Peyer's patch (tissue), 4 donors: ENCODE data around the gene ZBTB20. TPM values are rescaled to one million over a fixed set of nuclear protein-coding genes. Genes with fewer than 3 reads are reported as not detected.

Source experiments
- DNase-seq, 3 donors: peaks; one replicate each; pipeline ENCODE4 v3.0.0-alpha.2; 2017 to 2019
- H3K27ac ChIP-seq, 4 donors: fragments of 200-600 bp; sonication (generic); one replicate each; pipeline ENCODE4 v1.5.1; 2016 to 2019
- H3K27me3 ChIP-seq, 2 donors: fragments of 200-600 bp; sonication (generic); one replicate each; pipeline ENCODE4 v1.5.1; 2019
- H3K36me3 ChIP-seq, 3 donors: fragments of 200-600 bp; sonication (generic); one replicate each; pipeline ENCODE4 v1.5.1; 2016 to 2019
- H3K4me1 ChIP-seq, 4 donors: fragments of 200-600 bp; sonication (generic); one replicate each; pipeline ENCODE4 v1.5.1; 2016 to 2019
- H3K4me3 ChIP-seq, 4 donors: fragments of 200-600 bp; sonication (generic); 1 replicate in 3 of 4; 2 replicates in 1 of 4; pipeline ENCODE4 v1.5.1; 2016 to 2019; ENCODE audit warnings: mild to moderate bottlenecking in 1 of 4
- H3K9me3 ChIP-seq, 4 donors: fragments of 200-600 bp; sonication (generic); one replicate each; pipeline ENCODE4 v1.5.1; 2016 to 2019; ENCODE audit warnings: mild to moderate bottlenecking in 1 of 4
- CTCF ChIP-seq, 6 experiments: fragments of 450-650 bp in 4 of 6; fragments of 200-600 bp in 2 of 6; sonication (generic) in 1 of 6; IDR thresholded peaks; one replicate each; pipeline ENCODE4 v1.5.1; 2017 to 2019; ENCODE audit warnings: antibody characterized with exemption in 6 of 6, mild to moderate bottlenecking in 3 of 6, moderate library complexity in 1 of 6
- POLR2A ChIP-seq, 2 donors: fragments of 450-650 bp; IDR thresholded peaks; one replicate each; pipeline ENCODE4 v1.5.1; 2017; ENCODE audit warnings: antibody characterized with exemption in 2 of 2, mild to moderate bottlenecking in 2 of 2, moderate library complexity in 2 of 2
- total RNA-seq, 4 donors: library from RNA; depleted of rRNA; stranded (reverse); fragments of >200 nt; gene quantifications; one replicate each; pipeline ENCODE4 v1.1.0, GENCODE V29; 2016

The ZBTB20 gene
- total RNA-seq, 4 donors from 2014 or later = 19.6 to 135 (median 57.2) TPM

- TF ChIP-seq CTCF (IDR thresholded peaks at IDR 0.05) = no peak
- TF ChIP-seq POLR2A (IDR thresholded peaks at IDR 0.05) = no peak
- no peak overlapping the region for H3K27ac ChIP-seq
- no peak overlapping the region for H3K4me3 ChIP-seq
- DNase-seq = no peak
- H3K27me3 ChIP-seq = no peaks in the 10 kb centered on the region
- H3K36me3 ChIP-seq = no peaks in the 10 kb centered on the region
- H3K9me3 ChIP-seq = no peaks in the 10 kb centered on the region
- no peaks in the 10 kb centered on the region for H3K4me1 ChIP-seq
Measured at GRCh38 chr3:114496874-114497273, 650.2 kb downstream of the ZBTB20 start.

- TF ChIP-seq POLR2A (IDR thresholded peaks at IDR 0.05) (no peak), CTCF (IDR thresholded peaks at IDR 0.05) (no peak)
- no peaks in the 10 kb centered on the region for H3K4me1 ChIP-seq
- H3K9me3 ChIP-seq = no peaks in the 10 kb centered on the region
- DNase-seq = no peak
- H3K36me3 ChIP-seq = no peaks in the 10 kb centered on the region
- no peak overlapping the region for H3K4me3 ChIP-seq
- no peak overlapping the region for H3K27ac ChIP-seq
- H3K27me3 ChIP-seq = no peaks in the 10 kb centered on the region
Measured at GRCh38 chr3:114496466-114496865, 650.6 kb downstream of the ZBTB20 start.

GRCh38 chr3:114496021-114496434 is 651.1 kb downstream of the ZBTB20 start:
- Histone ChIP-seq H3K27me3 (no peaks in the 10 kb centered on the region), H3K4me1 (no peaks in the 10 kb centered on the region), H3K9me3 (no peaks in the 10 kb centered on the region), H3K36me3 (no peaks in the 10 kb centered on the region), H3K4me3 (no peak overlapping the region), H3K27ac (no peak overlapping the region)
- TF ChIP-seq CTCF (IDR thresholded peaks at IDR 0.05) (no peak), POLR2A (IDR thresholded peaks at IDR 0.05) (no peak)
- no peak for DNase-seq

GRCh38 chr3:114494498-114494897 is 652.6 kb downstream of the ZBTB20 start:
- Histone ChIP-seq H3K27me3 (no peaks in the 10 kb centered on the region), H3K9me3 (no peaks in the 10 kb centered on the region), H3K4me3 (no peak overlapping the region), H3K36me3 (no peaks in the 10 kb centered on the region), H3K27ac (no peak overlapping the region), H3K4me1 (no peaks in the 10 kb centered on the region)
- no peak for TF ChIP-seq POLR2A (IDR thresholded peaks at IDR 0.05)
- TF ChIP-seq CTCF (IDR thresholded peaks at IDR 0.05) = no peak
- no peak for DNase-seq

GRCh38 chr3:114490829-114491228 is 656.3 kb downstream of the ZBTB20 start:
- Histone ChIP-seq H3K27ac (no peak overlapping the region), H3K36me3 (no peaks in the 10 kb centered on the region), H3K9me3 (no peaks in the 10 kb centered on the region), H3K4me1 (no peaks in the 10 kb centered on the region), H3K27me3 (no peaks in the 10 kb centered on the region), H3K4me3 (no peak overlapping the region)
- no peak for DNase-seq
- TF ChIP-seq CTCF (IDR thresholded peaks at IDR 0.05) (no peak), POLR2A (IDR thresholded peaks at IDR 0.05) (no peak)

- H3K4me1 ChIP-seq = no peaks in the 10 kb centered on the region
- TF ChIP-seq POLR2A (IDR thresholded peaks at IDR 0.05) (no peak), CTCF (IDR thresholded peaks at IDR 0.05) (no peak)
- H3K4me3 ChIP-seq = no peak overlapping the region
- H3K36me3 ChIP-seq = no peaks in the 10 kb centered on the region
- H3K9me3 ChIP-seq = no peaks in the 10 kb centered on the region
- no peaks in the 10 kb centered on the region for H3K27me3 ChIP-seq
- no peak for DNase-seq
- H3K27ac ChIP-seq = no peak overlapping the region
Measured at GRCh38 chr3:114487502-114487901, 659.6 kb downstream of the ZBTB20 start.
